Prostate gland (tissue), 2 donors: ENCODE data around the gene EHBP1L1.
A peak's percentile ranks its signal among the peaks of the same experiment; 100 is the strongest.

ENCODE experiments used
- POLR2A ChIP-seq: fragments of 450-650 bp; IDR thresholded peaks from one replicate; pipeline ENCODE4 v1.6.1; 2016; ENCODE audit warnings: antibody characterized with exemption, mild to moderate bottlenecking
- POLR2AphosphoS5 ChIP-seq: sonication (generic); formaldehyde crosslinking; IDR thresholded peaks from one replicate; pipeline ENCODE4 v1.6.1; 2017; ENCODE audit warnings: antibody characterized with exemption
- TF ChIP-seq, protein P1 (sequence below), 4 experiments: fragments of 200-600 bp in 2 of 4; fragments of 450-650 bp in 2 of 4; sonication (generic) in 2 of 4; IDR thresholded peaks; 1 replicate in 3 of 4; 2 replicates in 1 of 4; pipeline ENCODE4 v1.5.1; 2016 to 2019; ENCODE audit warnings: antibody characterized with exemption in 4 of 4, mild to moderate bottlenecking in 2 of 4, moderate library complexity in 2 of 4

DNA sequence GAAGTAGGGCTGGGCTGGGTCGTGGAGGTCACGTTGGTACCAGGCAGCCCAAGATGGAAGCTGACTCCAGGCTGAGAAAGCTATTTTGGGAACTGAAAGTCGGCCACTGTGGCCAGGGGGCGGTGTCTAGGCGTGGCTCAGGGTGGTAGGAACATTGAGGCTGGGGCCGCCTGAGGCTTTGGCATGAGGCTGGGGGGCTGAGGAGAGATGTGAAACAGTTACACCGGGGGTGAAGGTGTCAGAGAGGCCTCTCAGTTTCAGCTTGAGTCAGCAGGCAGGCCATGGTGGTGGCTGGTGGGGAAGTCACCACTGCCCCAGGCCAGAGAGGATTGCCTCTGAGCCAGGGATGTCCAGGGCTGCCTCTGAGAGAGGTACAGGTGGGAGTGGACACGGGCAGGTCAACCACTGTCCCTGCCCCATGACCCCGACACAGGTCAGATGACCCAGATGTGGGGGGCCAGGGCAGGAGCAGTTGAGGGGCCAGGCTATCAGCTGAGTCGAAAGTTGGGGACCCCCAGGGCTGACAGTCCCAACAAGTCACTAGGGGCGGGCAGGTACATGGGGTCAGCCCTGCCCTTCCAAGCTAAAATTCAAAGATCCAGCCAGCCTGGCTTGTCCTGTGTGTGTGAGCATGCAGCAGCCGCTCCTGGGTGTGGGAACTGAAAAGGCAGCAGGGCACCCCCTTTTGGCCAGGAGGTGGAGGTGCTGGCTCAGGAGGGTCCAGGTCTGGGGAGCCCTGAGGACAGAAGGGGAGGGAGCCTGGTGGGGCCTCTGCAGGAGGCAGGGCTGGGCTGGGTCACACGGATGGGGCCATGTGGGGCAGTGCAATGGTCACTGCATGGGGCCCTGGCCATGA is 12.6 kb downstream of the EHBP1L1 start:
- TF ChIP-seq, protein P1, sequence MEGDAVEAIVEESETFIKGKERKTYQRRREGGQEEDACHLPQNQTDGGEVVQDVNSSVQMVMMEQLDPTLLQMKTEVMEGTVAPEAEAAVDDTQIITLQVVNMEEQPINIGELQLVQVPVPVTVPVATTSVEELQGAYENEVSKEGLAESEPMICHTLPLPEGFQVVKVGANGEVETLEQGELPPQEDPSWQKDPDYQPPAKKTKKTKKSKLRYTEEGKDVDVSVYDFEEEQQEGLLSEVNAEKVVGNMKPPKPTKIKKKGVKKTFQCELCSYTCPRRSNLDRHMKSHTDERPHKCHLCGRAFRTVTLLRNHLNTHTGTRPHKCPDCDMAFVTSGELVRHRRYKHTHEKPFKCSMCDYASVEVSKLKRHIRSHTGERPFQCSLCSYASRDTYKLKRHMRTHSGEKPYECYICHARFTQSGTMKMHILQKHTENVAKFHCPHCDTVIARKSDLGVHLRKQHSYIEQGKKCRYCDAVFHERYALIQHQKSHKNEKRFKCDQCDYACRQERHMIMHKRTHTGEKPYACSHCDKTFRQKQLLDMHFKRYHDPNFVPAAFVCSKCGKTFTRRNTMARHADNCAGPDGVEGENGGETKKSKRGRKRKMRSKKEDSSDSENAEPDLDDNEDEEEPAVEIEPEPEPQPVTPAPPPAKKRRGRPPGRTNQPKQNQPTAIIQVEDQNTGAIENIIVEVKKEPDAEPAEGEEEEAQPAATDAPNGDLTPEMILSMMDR (IDR thresholded peaks at IDR 0.05) = peak in 3 of 4 experiments; percentile 21 to 65 (median 53)
- TF ChIP-seq POLR2A (no peak), POLR2AphosphoS5 (no peak)
